Dermis microvascular lymphatic vessel endothelial cell (primary cell): ENCODE measurements around the gene CDH12. TPM values are rescaled to one million over a fixed set of nuclear protein-coding genes. Genes with fewer than 3 reads are reported as not detected.
"Not testable (repeated sequence)": the region's sequence is repeated elsewhere in the genome, so short reads cannot be mapped to it uniquely, and the experiment has no call there.

Source experiments
- DNase-seq, 2 donors: peaks; one replicate each; pipeline versions ENCODE4 v3.0.0 to v3.0.0-alpha.2; 2010; ENCODE audit warnings: low read depth in 2 of 2
- total RNA-seq: library from RNA; depleted of rRNA; stranded (reverse); fragments of >200 nt; gene quantifications from 2 replicates; pipeline ENCODE4 v1.2.1, GENCODE V29; 2014

CDH12 gene
- total RNA-seq, 1 donor from 2014 or later = not detected

DNA sequence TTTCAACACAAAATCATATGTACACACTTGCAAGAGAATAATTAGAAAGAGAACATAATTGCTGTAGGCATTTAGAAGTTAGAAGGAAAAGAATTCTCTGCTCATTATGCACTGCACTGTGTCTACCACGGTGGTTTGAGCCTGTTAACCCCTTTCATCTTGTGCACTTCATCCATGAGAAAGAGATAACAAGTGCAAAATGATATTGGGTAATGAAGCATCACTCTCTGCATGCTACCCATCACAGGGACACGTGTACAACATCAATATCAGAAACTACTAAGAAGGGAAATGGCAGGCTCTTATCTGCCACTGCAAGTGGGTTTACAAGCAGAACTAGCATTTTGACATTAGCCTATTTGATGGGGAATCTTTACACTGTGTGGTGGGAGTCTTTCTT is 202.6 kb downstream of the CDH12 start:
- no peak for DNase-seq

DNA sequence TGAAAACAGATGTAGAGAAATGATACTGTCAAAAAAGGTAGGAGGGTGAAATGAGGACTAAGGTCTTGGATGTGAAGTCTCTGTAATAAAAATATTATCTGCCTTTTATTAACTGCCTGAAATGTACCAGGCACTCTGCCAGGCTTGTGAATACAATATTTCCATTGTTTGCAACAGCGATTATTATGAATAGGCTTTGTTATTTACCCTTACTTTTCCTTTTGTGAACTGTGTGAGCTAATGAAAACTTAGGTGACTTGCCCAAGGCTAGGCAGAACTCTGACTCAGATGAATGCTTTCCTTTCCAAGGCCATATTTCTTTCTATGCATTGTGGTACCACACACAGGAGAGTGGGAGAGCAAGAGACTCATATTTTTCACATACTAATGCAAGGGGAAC is 204.1 kb downstream of the CDH12 start:
- DNase-seq = peak in 1 of 2 donors; percentile 0

GRCh38 chr5:22644859-22645258 is 208.3 kb downstream of the CDH12 start:
- no peak for DNase-seq

DNA sequence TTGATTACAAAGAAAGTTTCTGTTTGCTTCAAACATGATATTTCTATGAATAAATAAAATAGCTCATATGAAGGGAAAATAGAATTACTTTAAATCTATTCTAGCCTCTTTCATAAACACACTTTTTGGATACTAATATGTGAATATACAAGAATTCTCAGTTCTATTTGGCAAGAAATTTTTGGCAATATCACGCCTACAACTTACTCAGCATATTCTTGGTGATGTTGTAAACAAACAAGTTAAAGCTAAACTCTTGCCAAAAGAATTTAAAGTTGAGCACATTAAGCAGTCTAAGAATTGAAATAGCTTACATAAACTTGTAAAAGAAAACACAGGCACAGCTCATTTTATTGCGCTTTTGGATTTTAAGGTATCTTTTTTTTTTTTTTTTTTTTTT is 209.8 kb downstream of the CDH12 start:
- no peak for DNase-seq

- DNase-seq = no peak
Measured at GRCh38 chr5:22631683-22632082, 221.5 kb downstream of the CDH12 start.

DNA sequence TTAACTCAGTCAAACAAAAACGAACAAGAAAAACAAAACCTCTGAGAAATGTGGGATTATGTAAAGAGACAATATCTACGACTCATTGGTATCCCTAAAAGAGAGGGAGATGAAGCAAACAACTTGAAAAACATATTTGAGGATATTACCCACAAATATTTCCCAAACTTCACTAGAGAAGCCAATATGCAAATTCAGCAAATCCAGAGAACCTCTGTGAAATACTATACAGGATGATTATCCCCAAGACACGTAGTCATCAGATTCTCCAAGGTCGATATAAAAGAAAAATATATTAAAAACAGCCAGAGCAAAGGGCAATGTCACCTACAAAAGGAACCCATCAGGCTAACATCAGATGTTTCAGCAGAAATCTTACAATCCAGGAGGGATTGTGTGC is 226.1 kb downstream of the CDH12 start:
- DNase-seq = no peak

DNA sequence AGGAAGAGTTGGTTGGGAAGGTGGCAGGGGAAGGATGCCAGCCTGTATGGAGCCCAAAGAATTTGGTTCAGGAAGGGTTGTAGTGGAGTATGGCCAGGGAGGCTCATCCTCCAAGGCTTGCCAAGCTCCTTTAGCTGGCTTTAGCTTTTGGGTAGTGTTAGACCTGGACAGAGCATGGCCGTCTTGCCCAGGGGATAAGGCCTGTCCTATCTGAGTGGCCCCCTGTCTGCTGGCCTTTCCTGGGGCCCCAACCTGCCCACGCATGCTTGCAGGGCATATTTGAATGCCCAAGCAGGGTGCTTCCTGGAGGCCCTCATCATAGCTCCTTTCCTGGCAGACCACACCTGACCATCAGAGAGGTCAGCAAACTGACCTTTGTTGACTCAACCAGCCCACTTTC is 227.7 kb downstream of the CDH12 start:
- DNase-seq = no peak

DNA sequence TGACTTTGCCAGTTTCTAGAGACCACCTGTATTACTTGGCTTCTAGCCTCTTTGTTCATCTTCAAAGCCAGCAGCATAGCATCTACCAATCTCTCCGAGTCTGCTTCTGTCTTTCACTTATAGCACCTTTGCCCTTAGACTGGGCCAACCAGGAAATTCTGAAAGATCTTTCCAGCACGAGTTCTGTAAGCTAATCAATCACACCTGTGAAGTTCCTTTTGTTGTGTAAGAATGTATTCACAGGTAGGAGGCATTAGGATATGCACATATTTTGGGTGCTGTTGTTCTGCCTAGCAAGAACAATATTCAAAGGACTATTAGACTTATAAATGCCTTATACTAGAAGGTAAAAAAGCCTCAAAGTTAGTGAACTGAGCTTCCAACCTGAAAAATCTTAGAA is 232.1 kb downstream of the CDH12 start:
- DNase-seq = no peak

- DNase-seq = no peak
Measured at GRCh38 chr5:22615964-22616363, 237.2 kb downstream of the CDH12 start.

DNA sequence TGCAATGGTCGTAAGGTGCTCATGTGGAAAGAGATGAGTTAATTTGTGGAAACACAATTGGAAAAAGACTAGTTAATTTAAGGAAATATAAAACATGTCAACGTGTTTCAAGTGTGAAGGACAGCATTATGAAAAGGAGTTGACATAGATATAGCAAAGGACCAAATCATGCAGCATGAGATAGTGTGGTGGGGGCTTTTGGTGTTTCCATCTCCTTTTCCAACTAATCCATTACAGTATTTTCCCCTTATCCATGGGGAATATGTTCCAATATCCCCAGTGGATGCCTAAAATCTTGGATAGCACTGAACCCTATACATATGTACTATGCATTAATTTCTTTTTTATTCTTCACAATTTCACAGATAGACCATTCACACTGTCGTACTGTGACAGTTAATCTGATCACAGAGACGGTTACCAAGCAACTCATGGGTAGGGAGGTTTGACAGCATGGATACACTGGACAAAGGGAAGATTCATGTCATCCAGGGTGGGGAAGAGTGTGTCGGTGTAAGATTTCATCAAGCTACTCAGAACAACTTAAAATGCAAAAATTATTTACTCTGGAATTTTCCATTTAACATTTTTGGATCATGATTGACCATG is 238.6 kb downstream of the CDH12 start:
- DNase-seq = no peak

DNA sequence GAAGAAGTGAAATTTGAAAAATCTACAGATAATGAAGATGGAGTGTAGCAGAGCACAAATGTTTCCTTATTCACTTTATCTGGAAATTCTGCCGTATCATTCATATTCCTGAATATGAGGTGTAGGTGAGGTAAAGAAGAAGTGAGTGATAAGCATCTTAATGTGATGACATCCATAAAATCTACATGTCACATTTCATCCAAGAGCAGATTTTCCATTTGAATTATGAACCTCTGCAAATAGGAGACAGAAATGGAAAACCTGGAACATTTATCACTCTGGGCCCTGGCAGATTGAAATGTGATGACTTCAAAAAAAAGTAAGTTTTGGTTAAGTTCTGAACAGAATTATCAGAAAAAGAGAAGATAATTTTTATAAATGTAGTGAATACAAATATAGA is 240.2 kb downstream of the CDH12 start:
- no peak for DNase-seq

- no peak for DNase-seq
Measured at GRCh38 chr5:22611327-22611726, 241.8 kb downstream of the CDH12 start.

- DNase-seq = not testable (repeated sequence)
Measured at GRCh38 chr5:22607498-22607897, 245.6 kb downstream of the CDH12 start.

- DNase-seq = no peak
Measured at GRCh38 chr5:22605473-22605872, 247.7 kb downstream of the CDH12 start.

- no peak for DNase-seq
Measured at GRCh38 chr5:22604711-22605110, 248.4 kb downstream of the CDH12 start.

DNA sequence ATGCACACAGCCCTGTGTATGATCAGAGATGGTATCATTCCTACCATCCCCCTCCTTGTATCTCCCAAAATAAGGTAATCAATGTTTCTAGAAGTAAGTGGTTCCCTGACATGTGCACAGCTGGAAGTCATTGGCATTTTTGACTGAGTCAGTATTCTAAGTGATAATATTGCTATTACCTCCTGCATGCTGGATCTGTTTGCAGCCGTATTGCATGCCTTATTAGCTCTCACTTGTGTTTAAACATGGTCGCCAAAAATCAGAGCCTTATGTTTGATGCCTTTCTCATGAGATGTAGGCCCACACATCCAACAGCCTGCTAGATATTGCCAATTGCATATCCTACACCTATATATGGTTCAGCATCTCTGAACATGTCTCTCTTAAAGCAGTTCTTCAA is 254.3 kb downstream of the CDH12 start:
- DNase-seq = no peak

GRCh38 chr5:22596404-22596970 is 256.7 kb downstream of the CDH12 start:
- DNase-seq = peak; percentile 4 to 29

GRCh38 chr5:22594491-22594890 is 258.7 kb downstream of the CDH12 start:
- DNase-seq = no peak

DNA sequence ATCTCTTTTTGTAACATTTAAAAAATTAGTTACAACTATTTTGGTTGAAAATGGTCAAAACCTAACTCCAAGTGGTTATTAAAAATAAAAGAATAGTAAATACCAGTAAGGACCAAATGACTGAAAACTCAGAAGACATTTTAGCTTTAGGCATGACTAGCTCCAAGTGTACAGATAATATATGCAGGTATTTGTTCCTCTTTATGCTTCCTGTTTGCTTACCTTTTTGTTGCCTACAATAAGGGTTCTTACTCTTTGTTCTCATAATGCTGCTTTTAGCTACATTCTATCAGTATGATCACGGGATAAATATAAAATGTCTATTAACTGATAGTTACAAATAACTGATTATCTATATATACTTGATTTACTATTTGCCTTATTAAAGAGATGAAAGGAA is 259.6 kb downstream of the CDH12 start:
- DNase-seq = no peak

DNA sequence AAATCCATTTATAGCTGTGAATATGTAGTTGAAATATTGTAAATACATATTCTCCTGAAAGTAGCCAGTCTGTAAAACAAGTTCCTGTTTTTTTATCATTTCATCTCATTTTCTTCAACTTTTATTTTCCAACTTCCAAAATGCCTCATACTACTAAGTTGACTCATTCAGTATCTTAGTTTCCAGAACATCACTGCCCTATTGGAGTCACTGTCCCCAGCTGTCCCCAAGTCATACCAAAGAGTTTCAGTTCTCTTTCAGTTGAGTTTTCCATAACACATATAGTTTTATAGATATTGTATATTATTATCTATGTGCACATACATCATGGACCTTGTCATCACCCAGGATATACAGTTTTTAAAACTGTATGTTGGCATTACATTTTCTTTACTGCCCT is 261.7 kb downstream of the CDH12 start:
- no peak for DNase-seq

- DNase-seq = no peak
Measured at GRCh38 chr5:22590677-22591268, 262.4 kb downstream of the CDH12 start.

GRCh38 chr5:22577711-22578110 is 275.4 kb downstream of the CDH12 start:
- no peak for DNase-seq

DNA sequence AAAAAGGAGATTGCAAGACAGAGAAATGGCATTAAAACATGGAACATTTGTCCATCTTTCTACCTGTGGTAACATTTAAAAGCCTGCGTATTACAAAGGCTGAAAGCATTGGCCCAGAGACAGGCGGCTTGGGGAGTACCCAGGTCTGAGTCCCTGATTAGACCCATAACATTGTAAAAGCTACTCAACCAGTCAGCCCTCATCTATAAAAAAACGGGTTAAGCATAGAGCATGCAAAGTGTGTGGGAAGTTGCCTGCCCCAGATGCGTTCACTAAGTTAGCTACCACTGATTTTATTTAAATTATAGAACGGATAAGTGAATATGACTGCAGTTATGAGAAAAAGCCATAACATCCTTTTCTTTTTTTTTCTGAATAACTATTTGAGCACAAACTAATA is 276.1 kb downstream of the CDH12 start:
- DNase-seq = no peak
